ENCODE results near the gene STIMATE.

STIMATE gene

GRCh38 chr3:52817221-52817620 is 80.1 kb downstream of the STIMATE start:
- DNase-seq (ENCODE audit: low spot score) = no peak

- DNase-seq (ENCODE audit: low spot score) = no peak
Observed at GRCh38 chr3:52816654-52817053, 80.7 kb downstream of the STIMATE start.

- no peak for DNase-seq (ENCODE audit: low spot score)
Observed at GRCh38 chr3:52816199-52816598, 81.1 kb downstream of the STIMATE start.

GRCh38 chr3:52813810-52814209 is 83.5 kb downstream of the STIMATE start:
- no peak for DNase-seq (ENCODE audit: low spot score)

GRCh38 chr3:52811452-52812011 is 85.8 kb downstream of the STIMATE start:
- DNase-seq (ENCODE audit: low spot score) = no peak

- no peak for DNase-seq (ENCODE audit: low spot score)
Observed at GRCh38 chr3:52810923-52811322, 86.4 kb downstream of the STIMATE start.

- DNase-seq (ENCODE audit: low spot score) = no peak
Observed at GRCh38 chr3:52809662-52810377, 87.5 kb downstream of the STIMATE start.

- no peak for DNase-seq (ENCODE audit: low spot score)
Observed at GRCh38 chr3:52809149-52809548, 88.2 kb downstream of the STIMATE start.

- DNase-seq (ENCODE audit: low spot score) = no peak
Observed at GRCh38 chr3:52805270-52806039, 91.9 kb downstream of the STIMATE start.

GRCh38 chr3:52801839-52802238 is 95.5 kb downstream of the STIMATE start:
- no peak for DNase-seq (ENCODE audit: low spot score)

GRCh38 chr3:52800079-52800478 is 97.3 kb downstream of the STIMATE start:
- DNase-seq (ENCODE audit: low spot score) = no peak

GRCh38 chr3:52798978-52799476 is 98.3 kb downstream of the STIMATE start:
- peak; percentile 22 for DNase-seq (ENCODE audit: low spot score)

- no peak for DNase-seq (ENCODE audit: low spot score)
Observed at GRCh38 chr3:52798376-52798977, 98.9 kb downstream of the STIMATE start.

GRCh38 chr3:52796411-52796810 is 100.9 kb downstream of the STIMATE start:
- no peak for DNase-seq (ENCODE audit: low spot score)

GRCh38 chr3:52795298-52795900 is 101.9 kb downstream of the STIMATE start:
- no peak for DNase-seq (ENCODE audit: low spot score)

GRCh38 chr3:52794612-52795099 is 102.7 kb downstream of the STIMATE start, which contains the start of gene ITIH3:
Gene ITIH3 (plus strand): TSS chr3:52794796. CDS start chr3:52794804, 8 bp downstream.
- no peak for DNase-seq (ENCODE audit: low spot score)

GRCh38 chr3:52793702-52794611 is 103.4 kb downstream of the STIMATE start:
- DNase-seq (ENCODE audit: low spot score) = no peak

GRCh38 chr3:52792961-52793695 is 104.2 kb downstream of the STIMATE start:
- DNase-seq (ENCODE audit: low spot score) = no peak

GRCh38 chr3:52792413-52792812 is 104.9 kb downstream of the STIMATE start:
- DNase-seq (ENCODE audit: low spot score) = no peak

- no peak for DNase-seq (ENCODE audit: low spot score)
Observed at GRCh38 chr3:52791928-52792327, 105.4 kb downstream of the STIMATE start.
